ENCODE results near the gene ASB6. TPM values are rescaled to one million over a fixed set of nuclear protein-coding genes. Genes with fewer than 3 reads are reported as not detected.

ASB6 gene, protein sequence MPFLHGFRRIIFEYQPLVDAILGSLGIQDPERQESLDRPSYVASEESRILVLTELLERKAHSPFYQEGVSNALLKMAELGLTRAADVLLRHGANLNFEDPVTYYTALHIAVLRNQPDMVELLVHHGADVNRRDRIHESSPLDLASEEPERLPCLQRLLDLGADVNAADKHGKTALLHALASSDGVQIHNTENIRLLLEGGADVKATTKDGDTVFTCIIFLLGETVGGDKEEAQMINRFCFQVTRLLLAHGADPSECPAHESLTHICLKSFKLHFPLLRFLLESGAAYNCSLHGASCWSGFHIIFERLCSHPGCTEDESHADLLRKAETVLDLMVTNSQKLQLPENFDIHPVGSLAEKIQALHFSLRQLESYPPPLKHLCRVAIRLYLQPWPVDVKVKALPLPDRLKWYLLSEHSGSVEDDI
- polyA plus RNA-seq (ENCODE audit: insufficient read length): 11.8 TPM

DNA sequence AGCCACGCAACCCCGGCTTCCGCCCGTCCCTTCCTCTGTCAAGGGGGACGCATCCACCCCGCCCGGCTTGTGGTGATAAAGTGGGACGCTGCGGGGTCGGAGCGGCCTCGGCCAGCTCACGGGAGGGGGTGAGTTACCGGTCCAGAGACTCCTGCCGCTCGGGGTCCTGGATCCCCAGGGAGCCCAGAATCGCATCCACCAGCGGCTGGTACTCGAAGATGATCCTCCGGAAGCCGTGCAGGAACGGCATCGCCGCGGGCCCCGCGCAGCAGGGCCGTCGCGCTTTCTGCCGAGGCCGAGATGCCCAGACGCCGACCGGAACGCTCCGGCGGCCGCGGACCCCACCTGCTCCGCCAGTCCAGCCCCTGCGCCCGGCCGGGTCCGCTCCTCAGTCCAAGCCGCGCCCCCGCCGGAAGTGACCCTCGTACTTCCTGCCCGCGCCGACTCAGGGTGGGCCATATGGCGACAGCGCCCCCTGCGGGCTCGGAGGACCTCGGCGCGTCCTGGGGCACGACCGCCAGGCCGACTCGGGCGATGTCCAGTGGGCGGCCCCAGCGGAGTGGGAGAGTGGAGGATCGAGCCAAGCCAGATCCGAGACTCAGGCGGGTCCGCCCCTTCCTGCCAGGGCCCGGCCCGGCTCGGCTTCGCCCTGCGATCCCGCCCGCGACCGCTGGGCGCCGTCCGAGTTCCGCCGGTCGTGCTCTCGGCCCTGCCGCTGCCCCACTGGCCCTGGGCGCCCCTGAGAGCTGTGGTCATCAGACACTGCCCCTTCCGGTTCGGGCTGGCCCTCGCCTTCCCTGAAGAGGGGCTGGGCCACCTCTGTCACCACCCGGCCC lies at the start of gene ASB6:
TSS of gene ASB6 (minus strand) at position 402 of the 836 bp plus-strand sequence. CDS start at position 250, 152 bp downstream.
- peak; percentile 84 for DNase-seq (ENCODE audit: low read depth)

DNA sequence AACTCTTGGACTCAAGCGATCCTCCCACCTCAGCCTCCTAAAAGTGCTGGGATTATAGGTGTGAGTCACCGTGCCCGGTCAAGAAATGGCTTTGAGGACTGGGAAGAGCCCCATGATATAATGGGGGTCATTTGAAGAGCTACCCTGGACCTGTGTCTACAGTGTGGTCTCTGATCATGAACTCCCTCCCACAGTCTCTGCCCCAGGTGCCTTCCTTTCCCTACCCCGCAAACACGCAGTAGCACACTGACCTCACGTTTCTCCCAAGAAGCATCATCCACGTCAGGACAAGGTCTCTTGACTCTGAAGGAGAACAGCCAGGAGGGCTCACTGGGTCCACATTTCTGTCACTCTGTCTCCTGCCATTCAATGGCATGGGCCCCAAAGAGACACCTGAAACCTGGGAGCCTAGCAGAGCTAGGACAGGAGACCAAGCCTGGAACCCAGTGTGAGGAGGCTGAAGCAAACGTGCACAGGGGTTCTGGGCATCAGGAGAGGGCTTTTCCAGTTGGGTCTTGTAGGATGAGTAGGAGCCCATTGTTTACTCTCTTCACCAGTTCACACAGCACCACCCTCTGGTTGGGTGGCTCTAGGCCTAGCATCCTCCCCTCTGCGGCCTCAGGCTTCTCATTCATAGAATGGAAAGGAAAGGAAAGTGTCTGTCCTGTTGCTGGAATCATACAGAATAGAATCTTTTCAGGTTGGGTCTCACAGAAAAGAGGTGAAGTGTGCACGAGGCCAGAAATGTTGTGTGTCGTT lies 46.5 kb upstream of the ASB6 start:
- DNase-seq (ENCODE audit: low read depth): no peak

DNA sequence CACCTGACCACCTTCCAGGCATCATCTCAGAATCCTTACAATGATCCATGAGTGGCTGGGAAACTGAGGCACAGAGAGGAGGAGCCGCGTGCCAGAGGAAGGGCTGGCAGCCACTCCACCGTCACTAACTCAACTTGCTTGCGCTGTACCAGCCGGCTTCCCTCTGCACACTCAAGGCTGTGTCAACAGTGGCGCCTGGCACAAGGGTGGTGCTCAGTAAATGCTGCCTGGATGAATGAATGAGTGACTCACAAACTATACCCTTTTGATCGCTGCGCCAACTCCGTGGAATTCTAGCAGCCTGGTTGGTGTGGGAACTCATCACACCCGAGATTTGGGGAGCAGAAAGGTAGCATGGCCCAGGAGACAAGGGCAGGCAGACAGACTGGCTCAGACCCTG lies 45.4 kb upstream of the ASB6 start:
- DNase-seq (ENCODE audit: low read depth): no peak

DNA sequence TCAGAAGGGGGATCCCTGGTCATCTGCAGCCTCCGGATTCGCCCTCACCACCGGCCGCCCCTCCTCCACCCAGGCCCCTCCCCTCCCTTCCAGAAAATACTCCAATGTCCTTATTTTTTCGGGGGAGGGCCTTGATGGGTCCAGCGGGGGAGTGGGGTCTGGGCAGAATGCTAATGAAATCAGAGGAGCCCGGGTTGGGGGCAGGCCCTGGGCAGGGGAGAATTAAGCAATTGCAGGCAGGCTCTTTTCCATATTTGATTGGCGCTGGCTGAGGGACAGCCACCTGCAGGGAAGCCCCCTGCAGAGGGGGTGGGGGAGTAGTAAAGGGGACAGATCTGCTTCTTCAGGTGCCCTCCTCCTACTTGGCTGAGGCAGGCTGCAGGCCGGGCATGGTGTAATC lies 44.8 kb upstream of the ASB6 start:
- DNase-seq (ENCODE audit: low read depth): no peak

DNA sequence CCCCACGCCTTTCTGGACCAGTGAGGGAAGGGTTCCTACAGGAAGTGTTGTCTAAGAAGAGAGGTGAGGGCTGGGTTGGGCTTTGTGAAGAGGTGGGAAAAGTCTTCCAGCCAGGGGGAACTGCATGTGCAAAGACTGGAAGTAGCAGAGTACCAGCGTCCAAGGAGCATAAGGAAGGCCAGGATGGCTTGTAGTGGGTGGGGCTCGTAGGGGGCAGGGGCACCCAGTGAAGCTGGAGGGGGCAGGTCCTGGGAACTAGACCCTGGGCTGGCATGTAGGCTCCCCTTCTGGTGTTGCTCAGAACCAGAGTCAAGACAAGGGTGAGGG lies 43.9 kb upstream of the ASB6 start:
- DNase-seq (ENCODE audit: low read depth): no peak

DNA sequence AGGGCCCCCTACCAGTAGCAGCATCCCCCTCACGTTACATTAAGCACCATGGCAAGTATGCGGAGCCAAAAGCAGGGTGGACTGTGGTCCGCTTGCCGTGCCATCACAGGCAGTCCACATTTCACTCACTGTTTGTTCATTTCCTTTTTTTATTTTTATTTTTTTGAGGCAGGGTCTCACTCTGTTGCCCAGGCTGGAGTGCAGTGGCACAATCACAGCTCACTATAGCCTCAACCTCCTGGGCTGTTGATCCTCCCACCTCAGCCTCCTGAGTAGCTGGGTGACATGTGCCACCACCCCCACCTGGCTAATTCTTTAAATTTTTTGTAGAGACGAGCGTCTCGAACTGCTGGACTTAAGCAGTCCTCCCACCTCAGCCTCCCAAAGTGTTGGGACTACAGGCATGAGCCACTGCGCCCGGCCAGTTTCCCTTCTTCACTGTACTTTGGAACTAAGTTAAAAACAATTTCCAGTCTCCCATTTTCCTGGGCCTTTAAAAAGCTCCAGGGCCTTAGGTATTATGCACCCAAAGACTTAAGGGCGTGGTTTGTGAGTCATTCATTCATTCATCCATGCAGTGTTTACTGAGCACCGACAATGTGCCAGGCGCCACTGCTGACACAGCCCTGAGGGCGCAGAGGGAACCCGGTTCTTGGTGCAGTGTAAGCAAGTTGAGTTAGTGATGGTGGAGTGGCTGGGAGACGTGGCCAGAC lies 43.4 kb upstream of the ASB6 start:
- no peak for DNase-seq (ENCODE audit: low read depth)

DNA sequence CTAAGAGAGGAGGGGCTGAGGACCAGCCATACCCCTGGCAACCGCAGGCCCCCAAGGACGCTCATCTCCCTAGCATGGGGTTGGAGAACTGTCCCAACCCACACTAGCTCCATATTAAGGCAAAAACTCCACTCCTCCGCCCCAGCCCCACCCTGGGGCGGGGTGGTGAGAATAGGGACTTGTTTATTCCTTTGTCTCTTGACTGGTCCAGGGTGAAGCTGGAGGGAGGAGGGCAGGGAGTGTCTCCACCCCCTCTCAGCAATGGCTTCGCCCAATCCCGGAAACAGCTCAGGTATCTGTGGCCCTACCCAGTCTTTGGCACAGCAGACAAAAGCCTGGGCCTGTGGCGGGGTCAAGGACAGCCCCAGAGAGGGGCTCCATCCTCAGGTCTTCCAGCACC lies 40.4 kb upstream of the ASB6 start:
- no peak for DNase-seq (ENCODE audit: low read depth)

DNA sequence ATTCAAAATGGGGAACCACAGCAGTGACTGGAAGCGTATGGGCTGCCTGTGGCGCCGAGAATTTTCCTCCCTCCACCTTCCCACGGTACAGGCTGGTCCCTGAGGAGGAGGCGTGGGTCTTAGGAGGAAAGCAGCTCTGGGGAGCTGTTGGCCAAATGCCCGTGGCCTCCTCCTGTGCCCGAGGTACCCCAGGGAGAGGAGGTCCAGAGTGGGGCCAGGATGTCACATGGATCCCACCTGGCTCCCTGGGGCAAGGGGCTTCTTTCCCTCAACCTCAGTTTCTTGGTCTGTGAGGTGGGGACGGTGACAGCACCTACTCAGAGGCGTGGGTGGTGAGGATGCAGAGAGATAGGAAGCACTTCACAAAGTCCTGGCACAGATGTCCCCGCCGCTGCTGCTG lies 40.0 kb upstream of the ASB6 start:
- no peak for DNase-seq (ENCODE audit: low read depth)

DNA sequence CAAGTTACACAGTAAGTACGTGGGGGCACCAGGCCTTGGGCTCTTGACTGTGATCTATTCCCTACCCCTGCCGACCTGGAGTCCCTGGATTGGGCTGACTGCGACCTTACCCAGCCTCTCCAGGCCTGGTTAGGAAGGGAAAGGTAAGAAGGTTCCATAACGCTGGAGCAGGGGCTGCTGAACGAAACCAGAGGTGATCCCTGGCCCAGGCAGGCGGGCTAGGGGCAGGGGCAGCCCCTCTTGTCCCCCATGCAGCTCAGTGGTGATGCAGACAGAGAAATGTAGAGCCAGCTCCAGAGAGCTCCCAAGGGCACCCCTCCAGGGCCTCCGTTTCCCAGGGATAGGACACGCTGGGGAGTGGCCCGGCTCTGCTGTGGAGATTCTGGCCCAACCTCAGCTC lies 37.6 kb upstream of the ASB6 start:
- no peak for DNase-seq (ENCODE audit: low read depth)

DNA sequence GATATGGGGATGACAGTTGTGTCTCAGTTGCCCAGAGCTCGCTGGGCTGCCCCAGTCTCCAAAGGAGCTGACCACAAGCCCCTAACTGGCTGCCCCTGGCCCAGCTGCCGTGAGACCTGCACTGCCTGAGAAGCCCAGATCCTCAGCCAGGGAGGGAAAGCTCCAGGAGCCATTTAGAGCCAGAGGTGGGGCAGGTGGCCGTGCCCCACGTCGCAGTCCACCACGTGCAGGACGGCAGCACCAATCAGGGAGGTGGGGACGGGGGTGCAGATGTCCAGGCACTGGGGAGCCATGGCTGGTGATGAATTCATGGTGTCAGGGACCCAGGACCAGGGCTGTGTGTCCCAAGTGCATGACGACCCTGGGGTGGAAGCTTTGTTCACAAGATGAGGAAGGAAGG lies 36.9 kb upstream of the ASB6 start:
- no peak for DNase-seq (ENCODE audit: low read depth)

DNA sequence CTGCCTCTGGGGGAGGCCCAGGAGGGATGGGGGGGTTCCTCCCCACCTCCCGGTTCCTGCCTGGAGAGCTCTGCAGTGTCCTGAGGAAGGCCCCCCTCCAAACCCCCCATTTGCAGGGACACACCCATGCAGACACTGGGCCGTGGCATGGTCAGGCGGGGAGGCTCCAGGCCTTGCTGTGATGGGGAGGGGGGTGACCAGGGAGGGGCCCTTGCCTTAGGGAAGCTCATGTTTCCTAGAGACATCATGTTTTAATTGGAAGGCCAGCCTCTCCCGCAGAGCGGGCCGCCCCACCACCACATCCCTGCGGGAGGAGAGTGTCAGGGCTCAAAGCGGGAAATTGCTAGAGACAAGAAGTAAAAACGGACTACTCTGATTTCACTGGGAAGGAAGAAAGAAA lies 35.5 kb upstream of the ASB6 start:
- no peak for DNase-seq (ENCODE audit: low read depth)

DNA sequence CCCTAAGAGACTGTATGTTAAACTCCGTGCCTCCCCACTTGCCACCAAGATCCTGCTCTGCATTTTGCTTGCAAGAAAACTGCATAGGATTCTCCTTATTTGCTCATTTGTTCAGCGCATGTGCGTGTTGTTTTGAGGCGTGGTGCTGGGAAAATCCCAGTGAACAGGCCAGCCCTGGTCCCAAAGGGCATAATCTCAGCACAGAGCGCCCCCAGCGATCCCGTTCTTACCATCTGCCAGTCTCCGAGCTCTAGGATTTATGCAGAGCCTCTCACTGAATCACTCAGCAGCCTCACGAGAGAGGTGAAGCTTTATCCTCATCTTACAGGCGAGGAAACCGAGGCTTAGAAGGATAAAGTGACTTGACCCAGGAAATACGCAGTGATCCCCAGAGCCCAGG lies 35.0 kb upstream of the ASB6 start:
- DNase-seq (ENCODE audit: low read depth): no peak

DNA sequence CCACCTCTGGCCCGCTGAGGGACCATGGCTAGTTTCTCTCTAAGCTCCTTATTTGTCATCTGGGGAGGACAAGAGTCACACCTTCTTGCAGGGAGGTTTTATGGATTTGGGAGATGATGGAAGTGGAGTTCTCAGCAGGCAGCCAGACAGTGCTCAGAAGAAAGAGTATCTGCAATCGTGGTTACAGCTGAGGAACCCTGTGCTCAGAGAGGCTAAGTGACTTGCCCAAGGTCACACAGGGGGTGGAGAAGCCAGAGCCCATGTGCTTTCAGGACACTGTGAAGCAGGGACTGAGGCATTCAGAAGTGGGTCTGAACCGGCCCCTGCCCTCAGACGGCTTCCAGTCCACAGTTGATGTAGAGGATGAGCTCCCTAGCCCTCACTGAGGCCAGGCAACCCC lies 34.3 kb upstream of the ASB6 start:
- DNase-seq (ENCODE audit: low read depth): no peak

DNA sequence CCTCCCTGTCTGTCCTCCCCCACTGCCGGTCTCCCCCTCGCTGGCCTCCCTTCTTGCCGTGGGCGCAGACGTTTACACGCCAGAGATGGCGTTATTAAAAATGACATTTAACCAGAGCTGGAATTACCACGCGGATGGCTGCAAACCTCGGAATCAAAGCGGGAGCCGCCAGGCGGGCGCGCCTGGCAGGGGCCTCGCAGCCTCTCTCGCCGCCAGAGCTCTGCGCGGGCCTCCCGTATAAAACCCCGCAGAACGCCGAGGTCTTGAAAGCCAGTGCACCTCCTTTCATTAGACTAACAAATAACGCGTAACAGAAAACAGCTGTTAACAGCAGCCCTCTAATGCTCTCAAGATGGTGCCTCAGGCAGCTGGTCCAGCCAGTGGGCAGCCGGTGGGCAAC lies 33.7 kb upstream of the ASB6 start:
- no peak for DNase-seq (ENCODE audit: low read depth)

DNA sequence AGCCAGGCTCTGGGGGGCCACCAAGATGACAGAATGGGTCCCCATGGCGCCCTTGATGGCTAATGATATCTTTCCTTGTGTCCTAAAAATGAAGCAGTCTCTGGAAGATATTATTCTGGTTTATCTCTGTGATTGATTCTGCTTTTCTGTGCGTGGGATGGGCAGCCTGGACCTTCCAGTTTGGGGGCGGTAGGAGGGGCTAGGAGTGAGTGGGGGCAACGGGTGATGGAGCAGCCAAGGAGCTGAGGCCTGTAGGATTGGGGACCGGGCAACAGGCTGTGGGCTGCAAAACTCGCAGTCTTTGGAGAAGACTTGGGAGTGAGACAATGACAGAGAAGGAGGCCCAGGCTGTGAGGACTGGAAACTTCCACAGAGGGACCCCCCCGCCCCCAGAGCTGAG lies 32.3 kb upstream of the ASB6 start:
- no peak for DNase-seq (ENCODE audit: low read depth)

DNA sequence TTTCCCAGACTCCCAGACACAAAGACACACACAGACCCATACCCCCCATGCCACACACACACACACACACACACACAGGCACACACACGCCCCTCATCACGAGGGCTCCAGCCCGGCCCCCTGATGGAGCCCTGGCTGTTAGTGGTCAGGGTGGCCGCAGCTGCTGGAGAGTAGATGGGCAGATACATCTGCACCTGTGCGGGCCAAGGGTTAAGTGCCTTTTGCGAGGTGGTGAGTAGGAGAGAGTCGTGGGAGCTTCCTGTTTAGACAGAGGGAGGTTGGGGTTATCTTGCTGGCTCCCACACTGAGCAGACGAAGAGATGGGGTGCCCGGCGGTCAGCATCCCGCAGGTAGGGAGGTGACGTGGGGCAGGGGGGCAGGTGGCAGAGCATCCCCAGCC lies 31.7 kb upstream of the ASB6 start:
- DNase-seq (ENCODE audit: low read depth): no peak

DNA sequence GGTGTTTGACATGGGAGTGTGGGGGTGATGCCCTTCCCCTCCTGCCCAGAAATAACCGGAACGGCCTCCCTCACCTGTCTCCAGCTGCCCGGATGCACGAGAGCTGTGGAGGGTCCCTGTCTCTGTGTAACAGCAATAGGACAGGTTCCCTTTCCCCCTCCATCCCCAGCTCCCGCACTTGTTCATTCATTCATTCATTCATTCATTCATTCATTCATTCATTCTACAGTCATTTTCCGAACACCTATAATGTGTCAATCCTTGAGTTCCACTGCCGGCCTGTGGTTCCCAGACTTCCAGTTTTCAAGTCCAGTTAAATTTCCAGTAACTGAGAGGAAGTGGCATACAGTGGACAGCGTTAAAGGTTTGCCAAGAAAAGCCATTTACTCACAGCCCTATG lies 30.8 kb upstream of the ASB6 start:
- DNase-seq (ENCODE audit: low read depth): no peak

DNA sequence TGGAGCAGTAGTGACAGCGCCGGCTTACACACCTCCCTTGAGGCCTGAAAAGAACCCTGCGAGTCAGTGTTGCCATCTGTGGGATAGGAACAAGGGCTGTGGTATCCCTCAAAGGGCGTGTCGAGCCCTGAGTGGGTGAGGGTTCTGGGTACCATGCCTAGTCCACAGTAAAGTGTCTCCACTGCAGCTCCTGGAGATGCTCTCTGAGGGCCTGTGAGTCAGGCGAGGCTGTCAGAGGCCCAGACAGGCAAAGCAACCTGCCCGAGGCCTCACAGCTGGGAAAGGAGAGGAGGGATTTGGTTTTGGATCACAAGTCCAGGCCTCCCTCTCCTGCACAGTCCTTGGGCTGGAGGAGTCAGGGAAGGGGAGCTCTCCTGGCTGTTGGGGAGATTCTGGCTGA lies 29.6 kb upstream of the ASB6 start:
- no peak for DNase-seq (ENCODE audit: low read depth)

DNA sequence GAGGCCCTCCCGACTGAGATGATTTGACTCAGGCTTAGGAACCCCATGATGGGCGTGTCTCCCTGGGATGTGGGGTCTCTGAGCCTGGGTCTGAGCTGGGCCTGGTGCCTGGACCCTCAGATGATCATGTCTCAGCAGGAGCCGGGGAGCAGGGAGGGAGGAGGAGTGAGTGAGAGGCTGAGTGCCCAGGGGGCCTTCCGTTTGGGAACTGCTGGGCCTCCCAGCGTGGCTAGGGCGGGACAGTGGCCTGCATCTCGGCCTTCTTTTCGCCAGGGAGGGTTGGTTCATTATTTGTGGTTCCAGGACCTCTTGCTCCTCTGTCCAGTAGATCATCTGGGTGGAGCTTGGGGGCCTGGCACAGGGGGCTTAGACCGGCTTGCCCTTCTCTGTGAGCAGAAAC lies 29.1 kb upstream of the ASB6 start:
- DNase-seq (ENCODE audit: low read depth): no peak

DNA sequence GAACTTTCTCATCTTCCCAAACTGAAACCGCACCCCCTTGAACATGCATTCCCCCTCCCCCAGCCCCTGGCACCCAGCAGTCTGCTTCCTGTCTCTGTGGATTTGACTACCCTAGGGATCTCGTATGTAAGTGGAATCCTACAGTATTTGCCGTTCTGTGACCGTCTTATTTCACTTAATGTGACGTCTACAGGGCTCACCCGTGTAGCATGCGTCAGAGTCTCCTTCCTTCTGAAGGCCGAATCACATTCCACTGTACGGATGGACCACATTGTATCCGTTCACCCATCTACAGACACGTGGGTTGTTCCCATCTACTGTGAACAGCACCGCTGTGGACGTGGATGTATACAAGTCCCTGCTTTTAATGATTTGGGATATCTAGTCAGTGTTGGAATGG lies 28.0 kb upstream of the ASB6 start:
- DNase-seq (ENCODE audit: low read depth): no peak

DNA sequence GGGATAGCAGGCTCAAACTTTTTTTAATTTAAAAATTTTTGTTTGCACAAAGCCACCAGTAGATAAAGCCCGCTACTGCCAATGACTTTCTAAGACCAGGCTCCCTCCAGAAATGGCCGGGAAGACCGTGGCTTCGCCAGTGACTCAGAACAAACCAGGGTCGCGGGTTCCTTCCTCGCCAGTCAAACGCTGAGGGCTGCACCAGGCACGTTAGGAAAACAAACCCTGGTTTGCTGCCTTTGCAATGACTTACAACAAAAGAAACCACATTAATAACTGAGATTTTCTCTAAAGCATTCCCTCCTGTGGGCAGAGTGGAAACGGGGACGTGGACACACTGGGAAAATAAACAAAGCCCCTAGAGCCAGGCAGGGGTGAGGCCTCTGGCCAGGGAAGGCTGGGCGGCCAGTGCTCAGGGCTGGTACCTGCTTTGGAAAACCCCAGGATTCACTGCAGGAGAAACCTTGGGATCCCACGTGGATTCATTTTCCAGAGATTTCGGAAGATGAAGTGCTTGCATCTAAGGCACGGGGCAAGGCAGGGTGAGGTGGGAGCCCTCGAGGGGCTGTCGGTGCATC lies 27.3 kb upstream of the ASB6 start:
- DNase-seq (ENCODE audit: low read depth): no peak

DNA sequence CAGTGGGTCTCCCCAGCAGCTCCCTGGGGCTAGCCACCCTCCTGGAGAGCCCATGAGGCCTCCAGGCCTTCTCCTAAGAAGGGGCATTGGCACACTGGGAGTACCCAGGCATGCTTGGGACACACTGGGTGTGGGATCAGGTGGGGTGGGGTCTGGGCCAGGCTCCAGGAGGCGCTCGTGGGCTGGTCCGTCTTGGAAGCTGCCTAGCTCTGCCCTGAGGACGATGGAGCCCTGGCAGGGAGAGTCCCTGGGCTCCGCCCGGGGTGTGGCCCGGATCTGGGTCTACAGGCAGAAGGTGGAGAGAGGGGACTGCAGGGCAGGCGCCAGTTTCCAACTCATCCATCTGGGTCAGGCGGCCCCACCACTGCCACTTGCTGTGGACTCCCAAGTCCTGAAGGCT lies 25.9 kb upstream of the ASB6 start:
- DNase-seq (ENCODE audit: low read depth): no peak

Data from forelimb muscle (tissue), 1 donor.